ENCODE results near the gene GYS2.
"Not testable (repeated sequence)": the region's sequence is repeated elsewhere in the genome, so short reads cannot be mapped to it uniquely, and the experiment has no call there.

GYS2 gene

DNA sequence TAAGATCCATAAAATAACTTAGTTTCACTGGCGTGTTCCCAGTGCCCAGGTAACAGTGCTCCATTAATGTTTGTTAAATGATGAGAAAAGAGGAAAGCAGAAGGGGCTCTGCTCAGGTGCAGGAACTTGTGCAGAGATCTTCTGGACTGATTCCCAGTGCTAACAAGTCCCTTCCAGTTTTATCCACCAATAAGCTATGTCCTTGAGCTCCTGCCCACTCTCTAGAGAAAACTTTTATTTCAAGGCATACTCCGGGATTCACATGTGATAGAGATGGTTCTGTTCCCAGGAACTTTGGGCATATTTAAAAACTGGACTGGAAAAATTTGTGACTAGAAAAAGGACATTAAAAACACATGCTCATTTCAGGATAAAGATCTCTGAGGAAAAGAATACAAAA is 1.9 kb downstream of the GYS2 start:
- DNase-seq (ENCODE audit: low read depth in 2 of 2, low spot score in 1 of 2) = no peak

DNA sequence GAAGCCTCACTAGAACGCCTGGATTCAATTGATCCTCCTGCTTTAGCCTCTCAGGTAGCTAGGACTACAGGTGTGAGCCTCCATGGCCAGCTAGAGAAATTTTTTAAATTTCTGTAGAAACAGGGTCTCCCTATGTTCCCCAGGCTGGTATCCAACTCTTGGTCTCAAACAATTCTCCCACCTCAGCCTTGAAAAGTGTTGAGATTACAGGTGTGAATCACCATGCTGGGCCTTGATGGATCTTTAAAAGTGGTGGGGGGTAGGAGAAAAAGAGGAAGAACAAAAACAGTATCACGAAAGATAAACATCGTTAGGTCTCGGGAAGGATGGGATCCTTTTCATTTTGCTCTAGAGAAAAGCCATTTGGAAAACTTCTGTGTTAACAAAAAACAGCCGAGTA is 4.5 kb downstream of the GYS2 start:
- no peak for DNase-seq (ENCODE audit: low read depth in 2 of 2, low spot score in 1 of 2)

DNA sequence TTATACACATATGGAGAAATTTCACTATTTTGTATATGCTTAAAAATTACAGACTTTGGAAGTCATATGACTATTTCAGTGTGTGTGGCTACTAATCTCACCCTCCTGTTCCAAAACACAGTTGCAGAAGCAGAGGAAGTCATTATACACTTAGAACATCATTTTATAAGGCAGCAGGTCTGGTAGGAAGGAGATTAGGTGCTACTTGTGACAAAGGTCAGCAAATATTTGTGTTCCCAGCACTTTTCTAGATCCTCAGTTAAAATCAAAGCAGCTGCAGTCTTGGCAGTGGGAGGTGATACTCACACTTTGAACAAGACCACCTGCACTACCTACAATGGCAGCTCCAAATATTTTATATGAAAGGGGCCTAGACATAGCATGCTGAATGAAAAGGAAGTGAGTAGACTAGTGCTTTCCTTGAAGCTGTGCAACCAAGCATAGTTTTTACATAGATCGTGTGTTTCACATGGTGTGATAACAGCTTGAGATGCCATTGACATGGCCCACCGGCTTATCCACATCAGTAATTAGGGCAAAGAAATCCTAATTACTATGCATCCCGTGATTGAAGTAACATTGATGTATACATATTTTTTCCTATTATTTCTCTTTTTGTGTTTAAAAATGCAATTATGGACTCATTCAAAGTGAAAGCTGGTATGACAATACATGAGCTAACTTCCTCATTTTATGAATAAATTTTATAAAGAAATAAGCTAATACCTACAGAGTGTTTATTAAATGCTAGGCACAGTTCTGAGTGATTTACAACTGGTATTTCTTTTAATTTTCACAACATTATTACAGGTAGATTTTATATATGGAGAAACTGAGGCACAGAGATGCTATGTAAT is 5.3 kb downstream of the GYS2 start:
- DNase-seq (ENCODE audit: low read depth in 2 of 2, low spot score in 1 of 2) = no peak

DNA sequence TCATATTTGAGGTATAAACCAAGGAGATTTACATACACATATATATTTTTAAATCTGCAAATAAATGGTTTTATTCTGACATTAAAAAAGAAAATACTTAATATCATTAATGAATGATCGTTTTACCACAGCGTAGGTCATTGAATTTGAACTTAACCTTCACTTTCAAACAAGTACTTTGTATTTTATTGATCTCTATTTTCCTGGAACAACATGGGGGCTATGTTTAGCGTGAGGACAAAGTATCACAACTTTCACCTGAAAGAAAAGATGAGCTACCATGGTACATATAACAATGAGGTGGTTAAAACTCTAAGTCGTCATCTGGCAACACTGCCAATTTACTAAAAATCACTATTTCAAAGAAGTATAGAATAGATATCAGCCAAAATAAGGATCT is 6.0 kb downstream of the GYS2 start:
- no peak for DNase-seq (ENCODE audit: low read depth in 2 of 2, low spot score in 1 of 2)

DNA sequence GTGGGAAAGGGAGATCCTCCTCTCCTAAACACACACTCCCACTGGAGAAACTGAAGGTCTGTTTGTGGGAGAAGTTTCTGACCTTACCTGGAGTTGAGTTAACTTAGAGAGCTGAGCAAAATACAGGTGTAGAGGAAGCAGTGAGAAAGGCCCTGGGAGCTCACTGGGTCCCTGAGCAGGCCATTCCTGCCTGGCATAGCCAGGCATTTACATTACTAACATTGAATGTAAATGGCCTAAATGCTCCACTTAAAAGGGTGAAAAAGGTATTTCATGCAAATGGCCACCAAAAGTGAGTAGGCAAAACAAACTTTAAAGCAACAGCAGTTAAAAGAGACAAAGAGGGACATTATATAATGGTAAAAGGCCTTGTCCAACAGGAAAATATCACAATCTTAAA is 9.3 kb downstream of the GYS2 start:
- DNase-seq (ENCODE audit: low read depth in 2 of 2, low spot score in 1 of 2) = not testable (repeated sequence)

DNA sequence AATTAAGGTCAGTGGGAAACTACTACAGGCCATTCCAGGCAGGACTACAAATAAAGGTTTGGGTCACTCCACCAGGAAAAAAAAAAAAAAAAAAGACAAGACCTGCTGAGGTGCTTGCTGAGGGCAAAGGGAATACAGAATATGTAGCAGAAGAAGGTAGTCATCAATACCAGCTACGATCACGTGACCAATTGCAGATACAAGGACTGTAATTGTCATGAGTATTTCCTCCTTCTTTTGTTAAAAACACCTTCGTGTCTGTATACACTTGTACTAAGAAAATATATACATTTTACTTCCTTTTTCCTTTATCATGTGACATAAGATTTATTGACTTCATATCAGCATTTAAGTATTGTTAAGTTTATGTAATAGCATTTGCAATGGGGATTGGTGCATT is 19.2 kb downstream of the GYS2 start:
- no peak for DNase-seq (ENCODE audit: low read depth in 2 of 2, low spot score in 1 of 2)

DNA sequence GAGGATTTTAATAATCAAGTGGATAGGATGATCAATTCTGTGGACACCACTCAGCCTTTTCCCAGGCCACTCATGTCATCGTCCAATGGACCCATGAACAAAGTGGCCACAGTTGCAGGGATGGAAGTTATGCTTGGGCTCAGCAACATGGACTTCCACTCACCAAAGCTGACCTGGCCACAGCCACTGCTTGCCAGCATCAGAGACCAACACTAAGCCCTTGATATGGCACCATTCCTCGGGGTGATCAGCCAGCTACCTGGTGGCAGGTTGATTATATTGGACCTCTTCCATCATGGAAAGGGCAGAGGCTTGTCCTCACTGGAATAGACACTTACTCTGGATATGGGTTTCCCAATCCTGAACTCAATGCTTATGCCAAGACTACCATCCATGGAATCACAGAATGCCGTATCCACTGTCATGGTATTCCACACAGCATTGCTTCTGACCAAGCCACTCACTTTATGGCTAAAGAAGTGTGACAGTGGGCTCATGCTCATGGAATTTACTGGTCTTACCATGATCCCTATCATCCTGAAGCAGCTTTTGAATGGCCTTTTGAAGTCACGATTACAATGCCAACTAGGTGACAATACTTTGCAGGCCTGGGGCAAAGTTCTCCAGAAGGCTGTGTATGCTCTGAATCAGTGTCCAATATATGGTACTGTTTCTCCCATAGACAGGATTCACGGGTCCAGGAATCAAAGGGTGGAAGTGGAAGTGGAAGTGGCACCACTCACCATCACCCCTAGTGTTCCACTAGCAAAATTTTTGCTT is 20.1 kb downstream of the GYS2 start:
- DNase-seq (ENCODE audit: low read depth in 2 of 2, low spot score in 1 of 2) = not testable (repeated sequence)

DNA sequence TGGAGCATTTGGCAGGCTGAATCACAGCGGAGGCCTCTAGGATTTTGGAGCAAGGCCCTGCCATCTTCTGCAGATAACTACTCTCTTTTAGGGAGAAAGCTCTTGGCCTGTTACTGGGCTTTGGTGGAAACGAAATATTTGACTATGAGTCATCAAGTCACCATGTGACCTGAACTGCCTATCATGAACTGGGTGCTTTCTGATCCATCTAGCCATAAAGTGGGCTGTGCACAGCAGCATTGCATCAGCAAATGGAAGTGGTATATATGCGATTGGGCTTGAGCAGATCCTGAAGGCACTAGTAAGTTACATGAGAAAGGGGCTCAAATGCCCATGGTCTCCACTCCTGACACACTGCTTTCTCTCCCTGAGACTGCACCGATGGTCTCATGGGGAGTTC is 21.1 kb downstream of the GYS2 start:
- no peak for DNase-seq (ENCODE audit: low read depth in 2 of 2, low spot score in 1 of 2)

DNA sequence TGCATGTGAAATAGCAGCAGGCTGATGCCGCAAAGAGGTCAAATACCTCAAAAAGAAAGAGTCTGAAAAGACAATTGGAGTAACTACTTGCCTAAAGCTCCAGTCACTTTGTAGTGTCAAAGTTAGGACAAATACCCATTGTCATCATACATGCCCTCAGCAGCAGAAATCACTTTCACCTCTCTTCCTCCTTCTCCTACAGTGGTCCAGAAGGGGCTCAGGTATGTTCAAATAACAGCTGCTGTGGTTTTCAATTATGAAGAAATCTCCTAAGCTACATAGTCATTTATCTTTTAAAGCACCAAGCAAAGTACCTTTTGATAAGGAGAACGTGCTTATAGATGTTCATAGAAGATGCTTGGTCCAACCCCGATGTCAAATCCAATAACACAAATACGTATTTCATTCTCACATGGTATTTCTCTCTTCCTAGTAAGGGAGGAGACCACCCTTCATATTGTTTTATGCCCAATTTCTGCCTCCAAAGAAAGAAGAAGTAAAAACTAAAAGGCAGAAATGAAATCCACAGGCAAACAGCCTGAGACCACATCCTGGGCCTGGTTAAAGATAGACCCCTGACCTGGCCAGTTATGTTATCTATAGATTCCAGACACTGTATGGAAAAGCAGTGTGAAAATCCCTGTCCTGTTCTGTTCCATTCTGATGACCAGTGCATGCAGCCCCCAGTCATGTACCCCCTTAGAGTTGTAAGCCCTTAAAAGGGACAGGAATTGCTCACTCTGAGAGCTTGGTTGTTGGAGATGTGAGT is 23.7 kb downstream of the GYS2 start:
- no peak for DNase-seq (ENCODE audit: low read depth in 2 of 2, low spot score in 1 of 2)

DNA sequence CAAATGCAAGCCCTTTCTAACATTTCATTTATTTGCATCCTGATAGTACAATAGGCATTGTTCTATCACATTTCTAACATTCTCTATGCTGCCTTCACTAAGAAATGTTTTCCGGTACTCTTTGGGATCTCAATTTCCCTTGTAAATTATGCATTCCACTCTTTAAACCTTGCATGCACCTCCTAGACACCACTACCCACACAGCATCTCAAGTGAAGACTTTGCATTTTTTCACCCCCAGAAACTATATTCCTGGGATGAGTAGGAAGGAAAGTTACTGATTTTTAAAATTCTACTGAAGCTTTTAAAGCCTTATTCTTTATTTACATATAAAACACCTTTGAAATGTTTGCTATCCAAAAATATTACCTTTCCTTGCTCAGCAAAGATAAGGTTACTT is 27.1 kb downstream of the GYS2 start:
- no peak for DNase-seq (ENCODE audit: low read depth in 2 of 2, low spot score in 1 of 2)

DNA sequence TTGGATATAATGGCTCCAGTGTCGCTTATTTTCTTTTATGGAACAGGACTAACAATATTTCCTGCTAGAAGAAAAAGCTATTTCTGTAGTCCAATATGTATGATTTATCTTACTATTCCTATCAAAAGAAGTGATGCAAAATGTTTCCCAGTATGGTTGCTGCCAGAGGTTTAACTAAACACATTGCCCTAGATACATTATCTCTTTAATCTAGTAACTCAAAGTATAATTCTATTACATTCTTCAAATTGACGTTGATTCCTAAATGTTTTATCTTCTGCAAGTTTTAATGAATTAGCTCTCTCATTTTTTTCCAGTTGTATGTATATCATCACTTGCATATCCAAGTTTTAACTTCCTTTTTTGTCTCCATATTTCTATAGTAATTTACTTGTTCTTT is 28.2 kb downstream of the GYS2 start:
- DNase-seq (ENCODE audit: low read depth in 2 of 2, low spot score in 1 of 2) = no peak

DNA sequence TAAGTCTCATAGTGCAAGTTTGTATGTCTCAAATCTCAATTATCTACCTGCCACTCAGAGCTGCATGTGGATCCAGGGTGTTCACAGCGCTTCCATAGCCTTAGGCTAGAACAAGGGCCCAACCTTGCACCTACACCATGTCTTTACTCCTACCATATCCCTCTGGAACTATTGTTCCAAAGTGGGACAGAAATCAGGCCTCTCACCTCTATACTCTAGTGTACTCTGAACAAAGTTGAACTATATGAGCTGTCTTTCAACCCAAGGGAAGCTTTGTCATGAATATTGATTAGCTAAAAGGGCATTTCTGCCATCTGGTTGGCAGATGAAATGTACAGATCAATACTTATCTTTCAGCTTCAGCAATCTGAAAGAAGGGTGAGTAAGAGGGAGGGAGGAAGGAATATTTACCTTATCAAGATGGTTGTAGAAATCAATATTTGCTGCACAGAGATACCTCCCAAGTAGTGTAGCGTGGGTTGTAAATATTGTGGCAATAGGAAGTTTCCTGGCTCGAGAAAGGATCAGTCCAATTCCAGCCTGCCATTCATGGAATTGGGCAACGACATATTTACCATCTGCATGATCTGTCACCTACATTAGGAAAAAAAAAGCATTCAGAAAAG is 30.8 kb downstream of the GYS2 start:
- DNase-seq (ENCODE audit: low read depth in 2 of 2, low spot score in 1 of 2) = no peak

DNA sequence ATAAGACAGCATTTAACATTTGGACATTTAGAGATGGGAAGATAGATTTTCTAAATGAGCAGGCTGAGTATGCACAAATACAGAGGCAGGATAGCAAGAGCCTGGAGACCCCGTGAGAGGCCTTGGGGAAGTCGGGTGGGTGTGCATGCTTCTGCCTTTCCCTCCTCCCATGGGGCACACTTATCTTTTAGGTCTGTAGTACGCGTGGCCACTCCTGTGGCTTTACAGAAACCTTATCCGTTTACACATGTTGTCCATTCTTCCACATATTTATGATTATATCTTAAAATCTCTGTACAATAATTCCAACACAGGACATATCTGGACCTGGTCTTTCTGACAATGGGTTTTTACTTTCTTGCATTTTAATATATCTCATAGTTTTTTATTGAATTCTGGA is 33.6 kb downstream of the GYS2 start:
- DNase-seq (ENCODE audit: low read depth in 2 of 2, low spot score in 1 of 2) = no peak

DNA sequence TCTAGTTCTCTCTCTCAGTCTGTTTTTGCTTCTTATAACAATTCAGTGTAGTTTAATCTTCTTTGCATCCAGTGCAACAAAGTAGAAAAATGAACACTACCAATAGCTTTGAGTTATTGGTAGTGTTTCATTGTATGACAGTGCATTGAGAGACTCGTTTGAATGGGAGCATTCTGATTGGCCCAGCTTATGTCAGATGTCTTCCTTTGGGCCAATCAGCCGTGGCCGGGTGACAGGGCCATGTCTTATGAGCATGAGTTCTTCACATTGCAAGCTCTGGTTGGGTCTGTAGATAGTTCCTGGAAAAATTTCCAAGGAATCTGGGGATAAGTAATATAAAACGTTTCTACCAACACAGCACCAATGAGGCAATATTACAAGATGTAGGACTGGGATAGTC is 36.5 kb downstream of the GYS2 start:
- DNase-seq (ENCODE audit: low read depth in 2 of 2, low spot score in 1 of 2) = no peak

DNA sequence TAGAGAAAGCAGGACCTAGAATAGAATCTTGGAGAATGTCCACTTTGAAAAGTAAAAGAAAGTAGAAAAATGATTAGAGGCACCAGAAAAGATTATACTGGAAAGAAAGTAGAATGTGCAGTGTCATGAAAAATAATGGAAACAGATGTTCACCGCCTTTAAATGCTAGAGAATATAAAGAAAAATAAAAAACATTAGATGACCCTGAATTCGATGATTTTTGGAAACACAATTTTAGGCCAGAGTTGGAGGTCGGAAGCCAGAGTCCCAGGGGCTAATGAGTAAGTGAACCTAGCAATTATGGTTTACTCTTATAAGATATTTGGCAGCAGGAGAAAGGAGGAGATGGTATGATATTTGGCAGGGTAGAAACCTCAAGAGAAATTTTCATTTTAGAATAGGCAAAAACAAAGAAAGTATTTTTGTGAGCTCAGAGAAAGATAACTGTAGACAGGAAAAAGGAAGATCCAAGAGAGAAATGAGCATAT is 37.7 kb downstream of the GYS2 start:
- no peak for DNase-seq (ENCODE audit: low read depth in 2 of 2, low spot score in 1 of 2)

DNA sequence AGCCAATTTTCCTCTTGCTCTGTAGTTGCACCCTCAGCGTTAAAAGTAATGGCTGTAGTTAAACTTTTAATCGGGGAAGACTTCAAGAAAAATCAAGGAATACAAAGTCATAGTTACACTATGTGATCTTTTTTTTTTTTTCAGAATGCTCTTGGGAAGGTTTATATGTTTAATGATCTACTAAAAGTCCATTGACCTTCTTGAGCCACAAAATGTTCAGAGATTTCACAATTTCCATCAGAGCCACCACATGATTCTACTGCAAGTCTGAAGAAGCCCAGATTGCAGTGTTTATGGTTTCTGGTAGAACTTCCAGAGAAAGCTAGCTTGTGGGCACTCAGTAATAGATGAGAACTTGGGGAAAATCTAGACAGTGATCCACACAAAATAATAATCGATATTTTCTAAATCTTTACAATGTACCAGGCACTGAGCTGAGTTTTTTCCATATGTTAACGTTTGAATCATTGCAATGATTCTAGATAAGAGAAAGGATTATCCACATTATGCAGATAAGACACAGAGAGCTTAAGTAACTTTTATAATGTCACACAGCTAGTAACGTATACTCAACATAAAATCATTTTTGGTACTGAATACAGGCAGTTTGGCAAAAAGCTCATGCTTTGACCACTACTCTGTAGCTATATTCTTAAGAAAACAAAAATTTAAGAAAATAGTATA is 38.3 kb downstream of the GYS2 start:
- DNase-seq (ENCODE audit: low read depth in 2 of 2, low spot score in 1 of 2) = no peak

DNA sequence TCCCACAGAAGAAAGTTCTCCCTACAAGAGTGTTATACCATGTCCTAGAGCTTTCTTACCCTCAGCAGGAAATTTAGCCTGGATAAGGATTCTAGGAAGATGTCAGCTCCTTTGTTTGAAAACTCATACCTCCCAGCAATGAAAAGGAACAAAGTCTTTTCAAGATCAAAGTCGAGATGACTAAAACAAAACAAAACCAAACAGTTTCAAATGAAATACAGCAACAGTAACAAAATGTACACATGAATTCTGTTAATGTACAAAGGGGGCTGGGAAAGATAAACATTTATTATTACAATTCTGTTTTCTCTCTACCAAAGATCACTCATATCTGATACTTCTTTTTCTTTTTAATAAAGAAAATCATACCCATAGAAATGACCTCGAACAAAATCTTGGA is 41.8 kb downstream of the GYS2 start:
- DNase-seq (ENCODE audit: low read depth in 2 of 2, low spot score in 1 of 2) = no peak

DNA sequence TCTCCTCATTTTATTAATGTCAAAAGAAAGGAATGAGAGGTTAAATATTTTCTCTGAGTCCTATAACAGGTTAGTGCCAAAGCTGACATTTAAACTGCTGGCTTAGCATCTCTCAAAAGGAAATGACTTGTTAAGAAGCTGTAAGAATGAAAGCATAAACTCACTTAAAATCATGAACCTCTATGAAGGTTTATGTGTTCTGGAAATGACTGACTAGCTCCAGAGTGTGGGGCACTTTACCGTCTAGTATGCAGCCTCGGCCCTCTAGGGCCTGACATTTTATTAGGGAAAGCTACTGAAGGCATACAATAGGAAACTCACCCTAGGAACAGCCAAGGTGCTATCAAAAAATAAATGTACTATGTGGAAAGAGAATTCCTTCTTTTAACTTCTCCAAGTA is 43.5 kb downstream of the GYS2 start:
- DNase-seq (ENCODE audit: low read depth in 2 of 2, low spot score in 1 of 2) = no peak

DNA sequence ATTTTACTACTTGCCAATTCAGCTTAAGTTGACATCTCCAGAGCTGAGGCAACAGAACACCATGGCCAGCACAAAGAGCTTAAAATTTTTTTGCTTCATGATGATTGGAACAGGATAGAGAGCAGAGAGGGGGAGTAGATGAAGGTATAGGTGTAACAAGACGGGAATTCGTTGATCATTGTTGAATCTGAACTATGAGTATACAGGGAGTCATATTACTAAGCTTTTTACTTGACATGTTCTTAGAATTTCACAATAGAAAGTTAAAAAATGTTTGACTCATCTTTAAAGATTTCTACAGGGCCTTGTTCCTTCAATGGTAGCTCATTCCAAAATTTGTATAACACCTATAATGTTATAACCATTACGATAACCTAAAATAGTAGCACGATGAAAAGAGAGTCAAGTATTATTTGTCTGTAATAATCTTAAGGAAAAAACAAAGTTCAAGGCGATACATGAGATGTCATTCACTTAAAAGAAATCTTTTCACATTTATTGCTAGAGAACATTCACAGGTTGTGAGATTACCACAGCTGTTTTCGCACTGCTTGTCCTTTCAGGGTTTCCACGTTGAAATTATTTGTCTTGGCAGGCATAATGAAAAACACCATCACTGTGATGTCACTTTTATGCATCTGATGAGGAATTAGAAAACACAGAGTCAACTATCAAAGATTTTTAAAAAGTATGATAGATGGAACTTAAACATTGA is 44.6 kb downstream of the GYS2 start:
- DNase-seq (ENCODE audit: low read depth in 2 of 2, low spot score in 1 of 2) = no peak

DNA sequence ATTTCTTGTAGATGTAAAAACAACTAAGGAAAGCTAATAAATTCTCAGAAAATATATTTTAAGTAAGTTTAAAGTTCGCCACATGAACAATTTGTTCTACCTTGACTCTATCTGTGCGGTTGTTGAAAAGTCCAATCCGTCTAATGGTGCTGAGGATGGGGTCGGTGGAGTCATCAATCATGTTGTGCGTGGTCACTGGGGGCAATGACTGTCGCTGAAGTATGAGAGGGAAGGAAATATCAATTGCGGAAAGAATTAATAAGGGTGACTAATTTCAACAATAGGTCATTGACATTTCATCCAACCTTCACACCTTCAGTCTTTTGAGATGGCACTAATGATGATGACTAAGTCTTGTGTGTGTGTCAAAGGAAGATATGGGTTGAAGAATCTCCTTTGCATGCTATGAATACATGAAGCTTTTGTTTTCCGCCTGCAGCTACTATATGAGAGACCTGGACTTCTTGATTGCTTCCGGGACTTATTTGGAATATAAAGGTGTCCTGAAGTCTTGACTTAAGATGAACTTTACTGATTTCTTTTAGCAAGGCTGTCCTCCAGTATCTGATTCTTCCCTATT is 46.5 kb downstream of the GYS2 start:
- no peak for DNase-seq (ENCODE audit: low read depth in 2 of 2, low spot score in 1 of 2)

Data from stimulated activated CD8-positive, alpha-beta memory T cell treated with anti-CD3 and anti-CD28 coated beads, Interleukin-4, amount 100 ng/mL, for 1 hour (primary cell).